NB4 (cell line): ENCODE results near the gene LMBR1L.

Source experiments
- MYC ChIP-seq: IDR thresholded peaks from 2 replicates; pipeline ENCODE4 v1.6.1; 2011; ENCODE audit warnings: low read depth, low read length
- TF ChIP-seq, protein P1 (sequence below): IDR thresholded peaks from one replicate; pipeline ENCODE4 v1.5.1; 2012; ENCODE audit warnings: low read depth, low read length
- TF ChIP-seq, protein P2 (sequence below): IDR thresholded peaks from 2 replicates; pipeline ENCODE4 v1.6.1; 2011; ENCODE audit warnings: low read depth, low read length

DNA sequence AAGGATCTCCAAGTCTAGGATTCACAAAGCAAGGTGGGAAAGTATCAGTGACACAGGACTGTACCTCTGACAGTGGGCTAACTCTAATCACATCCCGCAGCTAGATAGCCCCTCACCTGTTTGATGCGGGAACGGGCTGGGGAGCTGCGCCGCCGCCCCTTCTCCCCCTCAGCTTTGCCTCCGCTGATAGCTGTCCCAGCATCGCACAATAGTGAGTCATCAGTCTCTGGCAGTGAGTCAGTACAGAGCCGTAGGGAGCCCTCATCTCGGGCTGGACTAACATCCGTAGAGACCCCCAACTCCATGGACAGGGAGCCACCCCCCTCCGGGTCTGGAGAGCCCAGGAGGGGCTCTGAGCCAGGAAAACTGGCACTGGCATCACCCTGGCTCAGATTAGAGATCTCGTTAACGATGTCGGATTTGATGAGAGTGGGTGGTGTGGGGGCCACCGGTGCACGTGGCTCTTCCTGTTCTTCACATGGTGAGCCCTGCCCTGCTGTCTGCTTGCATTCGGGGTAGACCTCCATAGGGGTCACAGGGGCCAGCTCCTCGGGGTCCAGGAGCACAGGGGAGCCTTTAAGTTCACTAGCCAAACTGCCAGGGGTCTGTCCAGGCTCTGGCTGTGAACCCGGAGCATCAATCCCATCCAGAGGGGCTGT is 61.0 kb downstream of the LMBR1L start:
- TF ChIP-seq, protein P1, sequence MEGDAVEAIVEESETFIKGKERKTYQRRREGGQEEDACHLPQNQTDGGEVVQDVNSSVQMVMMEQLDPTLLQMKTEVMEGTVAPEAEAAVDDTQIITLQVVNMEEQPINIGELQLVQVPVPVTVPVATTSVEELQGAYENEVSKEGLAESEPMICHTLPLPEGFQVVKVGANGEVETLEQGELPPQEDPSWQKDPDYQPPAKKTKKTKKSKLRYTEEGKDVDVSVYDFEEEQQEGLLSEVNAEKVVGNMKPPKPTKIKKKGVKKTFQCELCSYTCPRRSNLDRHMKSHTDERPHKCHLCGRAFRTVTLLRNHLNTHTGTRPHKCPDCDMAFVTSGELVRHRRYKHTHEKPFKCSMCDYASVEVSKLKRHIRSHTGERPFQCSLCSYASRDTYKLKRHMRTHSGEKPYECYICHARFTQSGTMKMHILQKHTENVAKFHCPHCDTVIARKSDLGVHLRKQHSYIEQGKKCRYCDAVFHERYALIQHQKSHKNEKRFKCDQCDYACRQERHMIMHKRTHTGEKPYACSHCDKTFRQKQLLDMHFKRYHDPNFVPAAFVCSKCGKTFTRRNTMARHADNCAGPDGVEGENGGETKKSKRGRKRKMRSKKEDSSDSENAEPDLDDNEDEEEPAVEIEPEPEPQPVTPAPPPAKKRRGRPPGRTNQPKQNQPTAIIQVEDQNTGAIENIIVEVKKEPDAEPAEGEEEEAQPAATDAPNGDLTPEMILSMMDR = no peak
- no peak for TF ChIP-seq MYC
- TF ChIP-seq, protein P2, sequence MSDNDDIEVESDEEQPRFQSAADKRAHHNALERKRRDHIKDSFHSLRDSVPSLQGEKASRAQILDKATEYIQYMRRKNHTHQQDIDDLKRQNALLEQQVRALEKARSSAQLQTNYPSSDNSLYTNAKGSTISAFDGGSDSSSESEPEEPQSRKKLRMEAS = no peak
